SK-N-SH treated with all-trans-retinoic acid at 6 μM for 48 hours (cell line): ENCODE measurements around the gene ARID1B.
A peak's percentile ranks its signal among the peaks of the same experiment; 100 is the strongest.

Experiments
- ATAC-seq: fragments of 200-7000 bp; cut with Tn5 transposase; 3 replicates; pipeline ENCODE4 v1.9.1; 2020; ENCODE audit warnings: mild to moderate bottlenecking, moderate library complexity
- ARNTL ChIP-seq: fragments of 450-650 bp; formaldehyde crosslinking; IDR thresholded peaks from 2 replicates; pipeline ENCODE4 v1.5.0; 2020; ENCODE audit warnings: low read depth, mild to moderate bottlenecking, moderate library complexity, borderline replicate concordance
- BACH2 ChIP-seq: fragments of 250-450 bp; sonication (Bioruptor Pico); IDR thresholded peaks from 2 replicates; pipeline ENCODE4 v1.9.0; 2021; ENCODE audit warnings: mild to moderate bottlenecking, borderline replicate concordance
- CREB5 ChIP-seq: fragments of 250-450 bp; sonication (Bioruptor Pico); IDR thresholded peaks from 2 replicates; pipeline ENCODE4 v1.5.1; 2020; ENCODE audit warnings: low read depth, mild to moderate bottlenecking, moderate library complexity
- CSDC2 ChIP-seq: fragments of 250-450 bp; sonication (Bioruptor Pico); IDR thresholded peaks from 2 replicates; pipeline ENCODE4 v1.5.0; 2020; ENCODE audit warnings: mild to moderate bottlenecking, moderate library complexity
- ESRRG ChIP-seq: fragments of 250-450 bp; sonication (Bioruptor Pico); IDR thresholded peaks from 2 replicates; pipeline ENCODE4 v1.6.1; 2021; ENCODE audit warnings: mild to moderate bottlenecking
- GLIS3 ChIP-seq: fragments of 250-450 bp; sonication (Bioruptor Pico); IDR thresholded peaks from 2 replicates; pipeline ENCODE4 v1.5.0; 2020; ENCODE audit warnings: mild to moderate bottlenecking, moderate library complexity
- ISL1 ChIP-seq: fragments of 250-450 bp; sonication (Bioruptor Pico); IDR thresholded peaks from 2 replicates; pipeline ENCODE4 v2.1.2; 2022; ENCODE audit warnings: mild to moderate bottlenecking, moderate library complexity
- OSR1 ChIP-seq: fragments of 250-450 bp; sonication (Bioruptor Pico); IDR thresholded peaks from 2 replicates; pipeline ENCODE4 v1.8.0; 2022; ENCODE audit warnings: moderate library complexity, mild to moderate bottlenecking, inconsistent platforms
- PATZ1 ChIP-seq: fragments of 250-450 bp; sonication (Bioruptor Pico); IDR thresholded peaks from 2 replicates; pipeline ENCODE4 v1.8.0; 2020; ENCODE audit warnings: mild to moderate bottlenecking, moderate library complexity, borderline replicate concordance
- POU6F1 ChIP-seq: fragments of 250-450 bp; sonication (Bioruptor Pico); IDR thresholded peaks from 2 replicates; pipeline ENCODE4 v1.8.0; 2021; ENCODE audit warnings: low read depth, mild to moderate bottlenecking, moderate library complexity, borderline replicate concordance
- PPARA ChIP-seq: fragments of 250-450 bp; sonication (Bioruptor Pico); IDR thresholded peaks from 2 replicates; pipeline ENCODE4 v1.5.0; 2020; ENCODE audit warnings: mild to moderate bottlenecking, borderline replicate concordance
- RARB ChIP-seq: fragments of 250-450 bp; sonication (Bioruptor Pico); IDR thresholded peaks from 2 replicates; pipeline ENCODE4 v1.8.0; 2021; ENCODE audit warnings: mild to moderate bottlenecking, moderate library complexity
- SNAI2 ChIP-seq: fragments of 250-450 bp; sonication (Bioruptor Pico); IDR thresholded peaks from 2 replicates; pipeline ENCODE4 v1.5.0; 2020; ENCODE audit warnings: mild to moderate bottlenecking, moderate library complexity
- TCF4 ChIP-seq: fragments of 250-450 bp; sonication (Bioruptor Pico); IDR thresholded peaks from 2 replicates; pipeline ENCODE4 v1.8.0; 2021; ENCODE audit warnings: mild to moderate bottlenecking, moderate library complexity, borderline replicate concordance
- TOX ChIP-seq: fragments of 250-450 bp; sonication (Bioruptor Pico); IDR thresholded peaks from 2 replicates; pipeline ENCODE4 v1.8.0; 2021; ENCODE audit warnings: mild to moderate bottlenecking, moderate library complexity, borderline replicate concordance
- TSHZ2 ChIP-seq: fragments of 250-450 bp; sonication (Bioruptor Pico); IDR thresholded peaks from 2 replicates; pipeline ENCODE4 v1.5.0; 2020; ENCODE audit warnings: mild to moderate bottlenecking, moderate library complexity
- ZC3H10 ChIP-seq: fragments of 250-450 bp; sonication (Bioruptor Pico); IDR thresholded peaks from 2 replicates; pipeline ENCODE4 v1.5.1; 2021; ENCODE audit warnings: mild to moderate bottlenecking, moderate library complexity
- ZFP3 ChIP-seq: fragments of 250-450 bp; sonication (Bioruptor Pico); IDR thresholded peaks from 2 replicates; pipeline ENCODE4 v1.5.0; 2020; ENCODE audit warnings: mild to moderate bottlenecking, moderate library complexity
- ZFP30 ChIP-seq: fragments of 450-650 bp; formaldehyde crosslinking; IDR thresholded peaks from 2 replicates; pipeline ENCODE4 v1.5.0; 2022; ENCODE audit warnings: mild to moderate bottlenecking, moderate library complexity
- ZNF565 ChIP-seq: fragments of 450-650 bp; formaldehyde crosslinking; conservative IDR thresholded peaks from 2 replicates; pipeline ENCODE4 v1.5.0; 2020; ENCODE audit warnings: low read depth, mild to moderate bottlenecking, moderate library complexity
- ZNF70 ChIP-seq: fragments of 450-650 bp; formaldehyde crosslinking; IDR thresholded peaks from 2 replicates; pipeline ENCODE4 v1.5.0; 2020; ENCODE audit warnings: mild to moderate bottlenecking, moderate library complexity
- ZNF8 ChIP-seq: fragments of 450-650 bp; formaldehyde crosslinking; IDR thresholded peaks from 2 replicates; pipeline ENCODE4 v1.5.0; 2020; ENCODE audit warnings: mild to moderate bottlenecking, moderate library complexity

The ARID1B gene

GRCh38 chr6:156948807-156949206, 171.6 kb downstream of the ARID1B start:
- peak; percentile 5; the same call in 1 of the 3 replicates for ATAC-seq
- no peak for TF ChIP-seq ZFP3
- TF ChIP-seq ZNF70 (CRISPR knock-in tag): no peak
- TF ChIP-seq ESRRG (CRISPR knock-in tag): no peak
- no peak for TF ChIP-seq PPARA (CRISPR knock-in tag)
- no peak for TF ChIP-seq RARB (CRISPR knock-in tag)
- TF ChIP-seq TCF4: no peak
- TF ChIP-seq SNAI2: no peak
- no peak for TF ChIP-seq ZC3H10
- no peak for TF ChIP-seq ZFP30 (CRISPR knock-in tag)
- TF ChIP-seq PATZ1: no peak
- no peak for TF ChIP-seq POU6F1
- no peak for TF ChIP-seq ZNF565 (CRISPR knock-in tag)
- no peak for TF ChIP-seq OSR1 (CRISPR knock-in tag)
- no peak for TF ChIP-seq ARNTL
- no peak for TF ChIP-seq TSHZ2 (CRISPR knock-in tag)
- TF ChIP-seq BACH2: no peak
- TF ChIP-seq ISL1 (CRISPR knock-in tag): no peak
- no peak for TF ChIP-seq CSDC2 (CRISPR knock-in tag)
- no peak for TF ChIP-seq TOX (CRISPR knock-in tag)
- TF ChIP-seq ZNF8 (CRISPR knock-in tag): no peak
- TF ChIP-seq, all 23 proteins: peak for 0

GRCh38 chr6:156949376-156949775, 172.2 kb downstream of the ARID1B start:
- TF ChIP-seq PPARA (CRISPR knock-in tag) (no peak), TCF4 (no peak), TOX (CRISPR knock-in tag) (no peak), ZNF70 (CRISPR knock-in tag) (no peak), ZFP3 (no peak), ZNF8 (CRISPR knock-in tag) (no peak), TSHZ2 (CRISPR knock-in tag) (no peak), ZNF565 (CRISPR knock-in tag) (no peak), CREB5 (CRISPR knock-in tag) (no peak), ZC3H10 (no peak), SNAI2 (no peak)
- ATAC-seq: peak; percentile 65

- ATAC-seq: no peak
- TF ChIP-seq GLIS3: no peak
- TF ChIP-seq ZC3H10: no peak
- TF ChIP-seq TSHZ2 (CRISPR knock-in tag): no peak
- no peak for TF ChIP-seq ESRRG (CRISPR knock-in tag)
- TF ChIP-seq ARNTL: no peak
- TF ChIP-seq OSR1 (CRISPR knock-in tag): no peak
- TF ChIP-seq ZNF70 (CRISPR knock-in tag): no peak
- TF ChIP-seq PATZ1: no peak
- TF ChIP-seq ISL1 (CRISPR knock-in tag): no peak
These were observed 172.9 kb downstream of the ARID1B start for GRCh38 chr6:156950084-156950483.
